Fibroblast of peridontal ligament (primary cell): ENCODE measurements around the gene HAND2.

Experiments
- DNase-seq: peaks from one replicate; pipeline ENCODE4 v3.0.0-alpha.2; 2010; ENCODE audit errors: extremely low read depth

The HAND2 gene

GRCh38 chr4:173477016-173477415 is 53.0 kb downstream of the HAND2 start:
- no peak for DNase-seq
